ACHN (cell line): ENCODE measurements around the gene FBLN2.

Source experiments
- DNase-seq: peaks from one replicate; pipeline ENCODE4 v3.0.0-alpha.2; 2015
- in situ Hi-C: cut with HindIII; loops from 2 replicates; pipeline ENCODE4 v1.10.0; 2017; ENCODE audit warnings: low sequenced_read_pairs, low pct_ligation_motif_present, low pct_unique_long_range_greater_than_20kb

FBLN2 gene

GRCh38 chr3:13587442-13587841, 38.5 kb downstream of the FBLN2 start:
- in situ Hi-C loops, result no loop called here
- DNase-seq, result no peak

DNA sequence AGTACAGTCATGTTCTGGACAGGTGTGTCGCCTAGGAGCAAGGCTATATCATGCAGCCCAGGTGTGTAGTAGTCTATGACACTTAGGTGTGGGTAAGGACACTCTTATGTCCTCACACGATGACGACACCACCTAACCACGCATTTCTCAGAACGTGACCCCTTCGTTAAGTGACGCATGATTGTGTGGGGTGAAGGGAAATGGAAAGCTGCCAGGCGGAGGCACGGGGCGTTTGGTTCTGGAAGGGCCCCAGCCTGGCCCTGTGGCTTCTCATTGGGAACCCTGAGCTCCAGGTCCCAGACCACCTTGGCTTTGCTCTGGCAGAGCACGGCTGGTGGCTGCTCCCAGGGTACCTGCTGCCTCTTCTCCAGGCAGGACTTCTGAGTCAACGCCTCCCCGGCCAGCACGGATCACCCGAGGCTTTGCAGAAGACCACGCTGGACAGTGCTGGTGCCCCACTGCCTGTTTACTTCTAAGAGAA, 39.3 kb downstream of the FBLN2 start:
- no peak for DNase-seq
- in situ Hi-C loops, result no loop called here

DNA sequence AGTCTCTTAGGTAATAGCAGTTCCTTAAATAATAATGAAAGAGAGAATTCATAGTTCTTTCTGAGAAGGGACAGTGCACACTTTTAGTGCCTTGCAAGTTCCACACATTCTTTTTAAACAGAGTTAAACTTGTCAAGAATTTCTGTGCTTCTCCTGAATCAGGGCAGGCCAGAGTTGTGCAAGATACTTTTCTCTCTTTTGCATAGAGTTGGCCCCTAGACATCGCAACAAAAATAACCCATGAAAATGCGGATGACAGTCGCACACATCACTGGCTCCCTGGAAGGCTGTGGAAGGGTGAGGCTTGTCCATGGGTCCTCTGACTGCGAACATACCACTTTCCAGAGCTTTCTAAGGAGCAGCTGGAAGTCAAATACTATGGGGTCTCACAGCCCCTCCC, 40.1 kb downstream of the FBLN2 start:
- in situ Hi-C loops, result no loop called here
- DNase-seq, result no peak

- no peak for DNase-seq
- in situ Hi-C loops, result no loop called here
Observed at GRCh38 chr3:13590841-13591520, 42.1 kb downstream of the FBLN2 start.

DNA sequence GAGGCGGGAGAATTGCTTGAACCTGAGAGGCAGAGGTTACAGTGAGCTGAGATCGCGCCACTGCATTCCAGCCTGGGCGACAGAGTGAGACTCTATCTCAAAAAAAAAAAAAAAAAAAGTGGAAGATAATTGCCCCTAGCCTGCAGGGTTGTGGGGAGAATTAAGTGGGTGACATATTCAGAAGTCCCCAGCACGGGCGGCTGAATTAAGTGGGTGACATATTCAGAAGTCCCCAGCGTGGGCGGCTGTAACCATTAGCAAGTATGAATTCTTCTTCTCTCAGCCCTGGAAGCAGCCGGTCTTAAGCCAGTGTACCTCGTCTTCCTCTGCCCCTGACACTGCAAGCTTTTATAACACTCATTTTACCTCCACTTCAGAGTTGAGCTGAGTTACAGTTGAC, 44.7 kb downstream of the FBLN2 start:
- no peak for DNase-seq
- in situ Hi-C loops, result no loop called here

DNA sequence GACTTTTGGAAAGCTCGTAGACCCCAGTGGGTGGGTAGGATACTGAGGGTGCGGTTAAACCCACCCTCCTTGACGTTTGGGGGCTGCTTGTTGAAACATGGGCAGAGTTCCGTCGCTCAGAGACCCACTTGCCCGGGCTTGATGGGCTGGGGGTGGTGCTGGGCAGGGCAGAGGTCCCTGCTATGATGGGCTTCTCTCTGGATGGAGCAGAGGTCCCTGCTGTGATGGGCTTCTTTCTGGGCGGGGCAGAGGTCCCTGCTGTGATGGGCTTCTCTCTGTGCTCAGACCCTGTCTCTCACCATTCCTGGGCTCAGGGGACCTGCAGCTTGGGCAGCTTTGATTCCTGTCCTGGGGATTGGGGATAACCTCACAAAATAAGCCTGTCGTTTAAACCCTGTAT, 45.2 kb downstream of the FBLN2 start:
- no peak for DNase-seq
- in situ Hi-C loops, result no loop called here

- no peak for DNase-seq
- in situ Hi-C loops, result no loop called here
Observed at GRCh38 chr3:13594991-13595421, 46.1 kb downstream of the FBLN2 start.

DNA sequence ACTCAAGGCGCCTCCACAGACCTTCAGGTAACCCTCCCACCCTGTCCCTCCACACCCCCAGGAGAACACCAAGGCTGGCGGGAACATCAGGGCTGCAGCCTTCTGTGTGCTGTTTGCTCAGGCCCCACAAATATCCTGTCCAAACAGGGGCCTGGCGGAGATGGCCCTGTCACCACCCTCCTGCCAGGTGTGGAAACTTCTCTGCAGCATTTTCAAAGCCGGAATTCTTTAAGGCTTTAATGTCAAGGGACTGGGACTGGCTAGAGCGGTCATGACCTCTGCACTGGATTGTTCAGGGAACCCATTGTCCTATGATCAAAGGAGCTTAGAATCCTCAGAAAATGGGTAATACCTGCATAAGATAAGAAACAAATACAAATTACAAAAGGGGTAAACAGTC, 46.6 kb downstream of the FBLN2 start:
- in situ Hi-C loops, result no loop called here

DNA sequence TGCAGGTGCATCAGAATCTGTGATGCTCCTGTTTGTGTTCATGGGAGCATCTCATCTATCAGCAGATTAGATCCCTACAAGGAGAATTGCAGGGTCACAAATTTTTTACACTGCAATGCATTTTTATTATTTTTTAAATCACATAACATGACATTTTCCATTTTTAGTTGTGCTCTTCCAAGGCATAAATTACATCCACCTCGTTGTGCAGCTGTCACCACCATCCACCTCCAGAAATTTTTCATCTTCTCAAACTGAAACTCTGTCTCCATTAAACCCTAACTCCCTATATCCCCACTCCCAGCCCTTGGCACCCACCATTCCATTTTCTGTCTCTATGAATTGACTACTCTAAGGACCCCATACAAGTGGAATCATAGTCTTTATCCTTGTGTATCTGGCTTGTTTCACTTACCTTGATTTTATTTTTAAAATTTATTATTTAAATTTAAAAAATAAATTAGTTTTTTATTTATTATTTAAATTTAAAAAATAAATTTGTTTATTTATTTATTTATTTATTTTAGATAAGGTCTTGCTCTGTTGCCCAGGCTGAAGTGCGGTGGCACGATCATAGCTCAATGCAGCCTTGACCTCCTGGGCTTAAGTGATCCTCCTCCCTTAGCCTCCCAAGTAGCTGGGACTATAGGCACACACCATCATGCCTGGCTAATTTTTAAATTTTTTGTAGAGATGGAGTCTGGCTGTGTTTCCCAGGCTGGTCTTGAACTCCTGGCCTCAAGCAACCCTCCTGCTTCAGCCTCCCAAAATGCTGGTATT, 47.7 kb downstream of the FBLN2 start:
- in situ Hi-C loops, result no loop called here
- no peak for DNase-seq

More for the DNA sequence above, 46.6 kb downstream of the FBLN2 start:
- DNase-seq, result no peak

DNA sequence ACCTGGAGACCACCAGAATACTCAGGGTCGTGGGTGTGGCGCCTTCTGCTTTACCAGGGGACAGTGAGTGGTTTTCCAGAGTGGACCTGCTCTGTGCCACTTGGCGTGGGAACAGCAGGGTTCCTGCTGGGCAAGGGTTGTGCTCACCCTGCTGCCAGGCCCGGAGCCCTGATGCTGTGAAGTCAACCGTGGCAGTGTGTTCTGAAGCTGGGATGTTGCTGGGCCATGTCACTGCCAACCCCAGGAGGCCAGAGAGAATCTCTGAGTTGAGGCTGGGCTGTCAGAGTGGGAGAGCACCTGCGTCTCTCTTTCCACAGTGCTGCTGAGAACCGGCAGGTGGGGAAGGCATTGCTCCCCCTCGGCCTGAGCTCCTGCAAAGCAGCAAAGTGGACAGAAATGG, 48.7 kb downstream of the FBLN2 start:
- in situ Hi-C loops, result no loop called here
- no peak for DNase-seq

DNA sequence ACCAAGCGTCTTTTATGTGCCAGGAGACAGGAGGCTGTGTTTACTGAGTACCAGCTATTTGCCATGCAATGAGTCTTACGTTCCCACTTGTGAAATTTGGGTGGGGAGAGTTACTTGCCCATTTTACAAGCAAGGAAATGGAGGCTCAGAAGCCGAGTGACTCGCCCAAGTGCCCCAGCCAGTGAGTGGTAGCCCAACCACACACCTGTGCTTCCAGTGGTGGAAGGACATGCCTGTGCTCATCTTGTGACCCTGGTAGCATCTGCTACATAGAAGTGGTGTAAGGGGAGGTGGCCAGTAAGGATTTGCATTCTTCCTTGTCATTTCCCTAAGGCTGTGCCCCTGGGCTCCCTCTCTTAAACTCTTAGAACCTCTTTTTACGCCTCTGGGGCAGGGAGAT, 49.3 kb downstream of the FBLN2 start:
- in situ Hi-C loops, result no loop called here
- no peak for DNase-seq

DNA sequence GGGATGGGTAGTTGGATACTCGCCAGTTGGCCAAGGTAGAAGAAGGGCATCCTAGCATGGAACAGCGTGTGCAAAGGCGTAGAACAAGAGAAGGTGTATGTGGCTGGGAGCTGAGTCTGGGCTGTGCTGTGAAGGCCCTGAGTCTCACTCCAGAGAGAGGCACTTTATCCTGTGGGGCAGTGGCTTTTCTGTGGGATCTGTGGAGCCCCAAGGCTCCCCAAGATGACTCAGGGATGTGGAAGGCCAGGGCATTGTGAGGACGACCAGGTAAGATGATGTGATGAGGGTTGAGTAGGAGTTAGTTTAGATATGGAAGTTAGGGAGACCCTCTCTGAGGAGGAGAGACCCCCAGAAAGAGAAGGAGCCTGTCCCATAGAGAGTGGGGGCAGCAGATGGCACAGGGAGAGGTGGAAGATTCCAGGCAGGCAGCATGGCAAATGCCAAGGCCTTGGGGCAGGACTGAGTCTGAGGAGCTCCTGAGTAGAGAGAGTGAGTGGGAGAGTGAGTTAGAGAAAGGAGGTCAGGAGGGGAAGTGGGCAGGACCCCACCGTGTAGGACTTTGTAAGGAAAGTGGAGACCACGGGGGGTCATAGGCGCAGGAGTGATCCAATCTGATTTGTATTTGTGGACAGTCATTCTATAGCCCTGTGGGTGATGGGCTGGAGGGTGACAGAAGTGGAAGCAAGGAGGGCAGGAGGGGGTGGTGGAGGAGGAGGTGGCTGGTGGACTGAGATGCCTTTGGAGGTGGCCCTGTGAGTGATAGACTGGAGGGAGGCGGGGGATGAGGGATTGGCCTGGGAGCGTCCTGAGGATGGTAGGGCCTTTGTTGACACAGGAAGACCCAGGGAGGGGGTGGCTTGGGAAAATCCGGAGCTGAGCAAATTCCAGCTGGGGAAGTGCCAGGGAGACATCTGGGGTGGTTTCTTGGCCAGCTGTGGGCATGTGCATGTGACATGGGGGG, 50.3 kb downstream of the FBLN2 start:
- no peak for DNase-seq
- in situ Hi-C loops, result no loop called here

DNA sequence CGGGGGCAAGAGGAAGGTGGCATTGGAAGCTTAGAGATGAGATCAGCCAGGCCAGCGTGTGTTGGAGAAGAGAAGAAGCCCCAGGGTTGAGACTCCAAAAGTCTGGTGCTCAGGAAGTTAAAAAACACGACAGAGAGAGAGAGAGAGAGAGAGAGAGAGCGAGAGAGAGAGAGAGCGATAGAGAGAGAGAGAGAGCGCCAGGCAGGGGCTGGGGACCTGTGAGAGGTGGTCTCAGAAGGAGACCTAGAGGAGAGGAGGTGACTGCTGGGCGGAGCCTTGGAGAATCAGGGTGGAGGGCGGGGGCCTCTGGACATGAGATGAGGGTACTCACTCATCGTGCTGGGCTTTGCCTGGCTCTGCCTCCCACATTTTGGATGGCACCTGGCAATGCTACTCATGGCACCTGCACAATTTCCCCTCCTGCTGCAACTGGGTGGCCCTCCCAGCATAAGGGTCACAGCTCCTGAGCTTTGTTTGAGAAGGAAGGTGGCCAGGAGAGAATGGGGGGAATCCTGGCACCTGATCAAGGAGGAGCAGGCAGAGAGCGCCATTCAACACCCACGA, 51.0 kb downstream of the FBLN2 start:
- no peak for DNase-seq
- in situ Hi-C loops, result no loop called here

DNA sequence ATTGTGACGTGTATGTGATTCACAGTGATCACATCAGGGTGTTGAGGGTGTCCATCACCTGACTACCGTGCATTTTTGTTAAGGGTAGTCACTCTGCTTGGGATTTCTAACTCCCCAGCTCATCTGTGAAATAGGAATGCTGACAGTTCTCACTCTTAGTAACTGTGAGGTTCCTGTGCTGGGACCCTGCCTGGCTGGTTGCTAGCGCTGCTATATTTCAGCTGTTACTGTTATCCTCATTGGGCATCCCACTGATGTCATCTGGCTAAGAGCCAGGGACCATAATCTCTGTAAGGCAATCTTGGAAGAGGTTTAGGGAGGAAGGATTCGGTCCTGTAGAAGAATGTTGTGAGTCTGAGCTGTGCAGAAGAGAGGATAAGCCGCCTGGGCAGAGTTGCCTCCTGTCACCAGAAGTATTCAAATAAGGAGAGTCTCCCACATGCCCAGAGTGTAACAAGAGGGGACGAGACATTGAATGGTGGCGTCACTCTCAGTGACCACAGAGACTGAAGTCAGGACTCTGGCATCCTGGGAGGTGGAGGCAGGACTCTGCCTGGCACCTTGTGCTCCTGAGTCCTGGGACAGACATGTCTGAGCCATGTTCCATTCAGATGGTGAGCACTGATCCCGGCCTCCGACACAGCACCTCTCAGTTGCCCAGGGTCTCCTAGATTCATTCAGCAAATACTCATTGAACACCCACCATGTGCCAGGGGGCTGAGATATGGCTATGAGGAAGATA, 52.2 kb downstream of the FBLN2 start:
- peak; percentile 19 for DNase-seq
- in situ Hi-C loops, result no loop called here

DNA sequence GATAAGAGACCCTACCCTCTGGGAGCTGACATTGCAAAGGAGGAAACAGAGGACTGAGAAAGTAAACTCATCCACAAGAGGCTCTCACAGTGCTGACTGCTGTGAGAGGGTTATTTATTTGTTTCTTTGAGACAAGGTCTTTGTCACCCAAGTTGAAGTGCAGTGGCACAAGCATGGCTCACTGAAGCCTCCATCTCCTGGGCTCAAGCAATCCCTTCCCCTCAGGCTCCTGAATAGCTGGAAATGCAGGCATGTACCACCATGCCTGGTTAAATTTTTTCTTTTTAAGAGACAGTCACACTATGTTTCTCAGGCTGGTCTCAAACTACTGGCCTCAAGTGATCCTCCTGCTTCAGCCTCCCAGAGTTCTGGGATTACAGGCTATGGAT, 52.8 kb downstream of the FBLN2 start:
- in situ Hi-C loops, result no loop called here
- DNase-seq, result no peak

- DNase-seq, result no peak
- in situ Hi-C loops, result no loop called here
Observed at GRCh38 chr3:13605555-13605954, 56.6 kb downstream of the FBLN2 start.

DNA sequence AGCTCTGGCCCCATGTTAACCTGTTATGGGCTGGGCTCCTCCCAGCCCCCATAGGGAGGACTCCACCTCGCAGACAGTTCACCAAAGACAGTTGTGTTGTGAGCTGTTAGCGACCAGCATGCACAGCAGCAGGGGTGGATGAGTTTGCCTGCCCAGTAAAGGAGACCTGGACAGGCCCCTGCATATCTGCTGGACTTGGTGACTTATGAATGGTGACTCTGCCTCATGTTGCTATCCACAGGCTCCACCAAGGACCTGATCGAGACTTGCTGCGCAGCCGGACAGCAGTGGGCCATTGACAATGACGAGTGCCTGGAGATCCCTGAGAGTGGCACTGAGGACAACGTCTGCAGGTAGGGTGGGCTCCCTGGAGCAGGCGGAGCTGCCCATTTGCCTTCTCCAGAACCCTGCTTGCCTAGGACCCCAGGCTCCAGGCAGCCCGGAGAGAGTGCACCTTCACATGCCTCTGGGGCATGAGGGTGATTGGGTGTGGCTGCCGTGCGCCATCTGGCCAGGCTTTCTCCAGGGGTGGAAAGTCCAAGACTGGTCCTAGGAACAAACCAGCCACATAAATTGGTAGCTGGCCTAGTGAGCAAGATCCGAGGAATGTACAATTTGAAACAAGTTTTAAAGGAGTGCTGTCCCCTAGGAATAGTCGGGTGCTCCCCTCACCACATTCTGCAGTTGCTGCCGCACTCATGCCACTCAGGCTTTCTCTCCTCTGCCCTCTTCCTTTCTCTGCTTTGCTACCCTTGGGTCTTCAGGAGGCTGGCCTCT, 59.1 kb downstream of the FBLN2 start:
- in situ Hi-C loops, result no loop called here
- no peak for DNase-seq
